ENCODE results near the gene RAB36.

Gene RAB36

DNA sequence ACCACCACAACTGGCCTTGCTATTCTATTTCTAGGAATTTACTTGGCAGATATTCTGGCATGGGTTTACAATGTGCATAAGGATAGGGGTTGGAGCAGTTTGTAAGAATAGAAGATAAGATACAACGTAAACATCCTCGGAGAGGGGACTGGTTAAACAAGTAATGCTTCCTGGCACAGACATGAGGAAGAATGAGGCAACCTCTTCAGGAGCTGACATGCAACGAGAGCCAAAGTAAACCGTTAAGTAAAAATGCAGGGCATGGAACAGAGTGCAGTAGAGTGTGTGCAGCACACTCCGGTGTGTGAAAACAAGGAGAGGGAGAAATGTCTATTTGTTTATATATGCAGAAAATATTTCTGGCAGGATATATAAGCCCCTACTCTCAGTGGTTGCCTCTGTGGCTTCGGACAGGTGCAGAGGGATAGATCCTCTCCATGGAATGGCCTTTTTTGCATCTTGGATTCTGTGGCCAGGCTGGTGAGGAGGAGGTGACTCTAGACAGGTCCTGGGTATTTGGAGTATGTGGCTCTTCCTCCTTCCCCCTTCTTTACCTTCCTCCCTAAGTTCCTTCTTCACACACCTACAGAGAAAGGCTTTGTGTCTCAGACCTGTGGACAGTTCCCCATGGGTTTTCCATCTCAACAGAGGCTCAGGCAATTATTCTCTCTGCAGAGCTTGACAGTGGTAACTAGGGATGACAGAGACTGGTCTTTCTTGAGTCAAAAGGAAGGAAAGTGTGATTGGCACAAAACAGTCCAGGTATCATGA lies 2.5 kb downstream of the RAB36 start:
- H3K4me3 ChIP-seq (ENCODE audit: low read length) = no peak overlapping the region
- peak; percentile 92 for DNase-seq (ENCODE audit: low read depth)
- TF ChIP-seq, protein P1, sequence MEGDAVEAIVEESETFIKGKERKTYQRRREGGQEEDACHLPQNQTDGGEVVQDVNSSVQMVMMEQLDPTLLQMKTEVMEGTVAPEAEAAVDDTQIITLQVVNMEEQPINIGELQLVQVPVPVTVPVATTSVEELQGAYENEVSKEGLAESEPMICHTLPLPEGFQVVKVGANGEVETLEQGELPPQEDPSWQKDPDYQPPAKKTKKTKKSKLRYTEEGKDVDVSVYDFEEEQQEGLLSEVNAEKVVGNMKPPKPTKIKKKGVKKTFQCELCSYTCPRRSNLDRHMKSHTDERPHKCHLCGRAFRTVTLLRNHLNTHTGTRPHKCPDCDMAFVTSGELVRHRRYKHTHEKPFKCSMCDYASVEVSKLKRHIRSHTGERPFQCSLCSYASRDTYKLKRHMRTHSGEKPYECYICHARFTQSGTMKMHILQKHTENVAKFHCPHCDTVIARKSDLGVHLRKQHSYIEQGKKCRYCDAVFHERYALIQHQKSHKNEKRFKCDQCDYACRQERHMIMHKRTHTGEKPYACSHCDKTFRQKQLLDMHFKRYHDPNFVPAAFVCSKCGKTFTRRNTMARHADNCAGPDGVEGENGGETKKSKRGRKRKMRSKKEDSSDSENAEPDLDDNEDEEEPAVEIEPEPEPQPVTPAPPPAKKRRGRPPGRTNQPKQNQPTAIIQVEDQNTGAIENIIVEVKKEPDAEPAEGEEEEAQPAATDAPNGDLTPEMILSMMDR (IDR thresholded peaks at IDR 0.05; ENCODE audit: insufficient read depth, low read depth, low read length, missing control alignments) = no peak

DNA sequence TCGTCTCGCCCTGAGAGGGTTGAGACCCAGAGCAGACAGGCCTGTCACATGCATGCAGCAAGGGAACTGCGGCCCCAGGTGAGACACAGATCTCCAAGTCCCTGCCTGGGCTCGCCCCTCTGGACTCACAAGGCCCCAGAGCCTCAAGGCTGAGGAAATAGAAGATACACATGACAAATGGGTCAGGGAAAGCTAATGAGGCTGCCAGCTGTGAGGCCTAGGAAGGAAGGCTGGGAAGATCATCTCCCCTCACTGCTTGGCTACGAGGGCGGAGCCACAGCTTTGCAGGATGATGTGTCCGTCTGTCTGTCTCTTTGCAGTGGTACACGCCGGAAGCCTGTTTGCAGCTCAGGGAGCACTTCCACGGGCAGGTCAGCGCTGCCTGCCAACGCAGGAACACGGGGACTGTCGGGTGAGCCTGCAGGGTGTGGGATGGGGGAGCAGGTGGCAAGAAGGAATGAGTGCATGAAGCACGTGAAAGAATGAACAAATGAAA lies 4.5 kb downstream of the RAB36 start:
- no peak overlapping the region for H3K4me3 ChIP-seq (ENCODE audit: low read length)
- TF ChIP-seq, protein P1 (IDR thresholded peaks at IDR 0.05; ENCODE audit: insufficient read depth, low read depth, low read length, missing control alignments) = no peak
- DNase-seq (ENCODE audit: low read depth) = peak; percentile 20

DNA sequence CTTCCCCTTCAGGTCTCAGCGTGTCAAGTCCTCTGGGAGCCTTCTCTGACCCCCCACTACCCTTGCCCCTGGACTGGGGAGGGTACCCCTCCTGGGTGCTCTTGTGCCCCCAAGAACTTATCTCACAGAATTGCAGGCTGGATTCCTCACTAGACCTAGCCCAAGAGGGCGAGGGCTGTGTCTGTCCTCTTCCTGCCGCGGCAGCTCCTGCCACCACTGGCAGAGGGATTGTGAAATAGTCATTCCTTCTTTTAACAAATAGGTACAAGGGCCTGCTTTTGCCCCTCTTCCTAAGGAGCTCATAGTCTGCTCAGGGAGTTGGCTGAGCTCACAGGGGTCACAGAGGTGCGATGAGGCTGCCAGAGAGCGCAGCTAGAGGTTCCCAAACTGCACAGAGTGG lies 5.5 kb downstream of the RAB36 start:
- TF ChIP-seq, protein P1 (IDR thresholded peaks at IDR 0.05; ENCODE audit: insufficient read depth, low read depth, low read length, missing control alignments) = no peak
- DNase-seq (ENCODE audit: low read depth) = no peak
- H3K4me3 ChIP-seq (ENCODE audit: low read length) = no peak overlapping the region

DNA sequence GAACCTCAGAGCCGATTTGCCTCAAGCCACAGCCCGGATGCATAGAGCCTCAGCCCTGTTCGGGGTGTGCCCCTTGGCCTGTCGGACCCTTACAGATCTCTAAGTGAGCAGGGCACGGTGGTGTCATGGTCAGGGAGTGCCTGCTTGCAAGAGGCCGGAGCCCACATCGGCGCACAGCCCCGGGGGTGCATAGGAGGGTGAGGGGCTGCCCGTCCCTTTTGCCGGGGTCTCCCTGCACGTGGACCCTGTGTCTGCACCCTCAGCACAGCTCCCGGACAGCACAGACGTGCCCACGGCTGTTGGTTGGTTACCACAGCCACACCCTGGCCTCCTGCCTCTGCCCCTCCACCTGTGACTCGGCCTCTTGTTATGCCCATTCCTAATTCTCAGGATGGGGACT lies 6.5 kb downstream of the RAB36 start:
- TF ChIP-seq, protein P1 (IDR thresholded peaks at IDR 0.05; ENCODE audit: insufficient read depth, low read depth, low read length, missing control alignments) = no peak
- no peak overlapping the region for H3K4me3 ChIP-seq (ENCODE audit: low read length)
- DNase-seq (ENCODE audit: low read depth) = no peak

DNA sequence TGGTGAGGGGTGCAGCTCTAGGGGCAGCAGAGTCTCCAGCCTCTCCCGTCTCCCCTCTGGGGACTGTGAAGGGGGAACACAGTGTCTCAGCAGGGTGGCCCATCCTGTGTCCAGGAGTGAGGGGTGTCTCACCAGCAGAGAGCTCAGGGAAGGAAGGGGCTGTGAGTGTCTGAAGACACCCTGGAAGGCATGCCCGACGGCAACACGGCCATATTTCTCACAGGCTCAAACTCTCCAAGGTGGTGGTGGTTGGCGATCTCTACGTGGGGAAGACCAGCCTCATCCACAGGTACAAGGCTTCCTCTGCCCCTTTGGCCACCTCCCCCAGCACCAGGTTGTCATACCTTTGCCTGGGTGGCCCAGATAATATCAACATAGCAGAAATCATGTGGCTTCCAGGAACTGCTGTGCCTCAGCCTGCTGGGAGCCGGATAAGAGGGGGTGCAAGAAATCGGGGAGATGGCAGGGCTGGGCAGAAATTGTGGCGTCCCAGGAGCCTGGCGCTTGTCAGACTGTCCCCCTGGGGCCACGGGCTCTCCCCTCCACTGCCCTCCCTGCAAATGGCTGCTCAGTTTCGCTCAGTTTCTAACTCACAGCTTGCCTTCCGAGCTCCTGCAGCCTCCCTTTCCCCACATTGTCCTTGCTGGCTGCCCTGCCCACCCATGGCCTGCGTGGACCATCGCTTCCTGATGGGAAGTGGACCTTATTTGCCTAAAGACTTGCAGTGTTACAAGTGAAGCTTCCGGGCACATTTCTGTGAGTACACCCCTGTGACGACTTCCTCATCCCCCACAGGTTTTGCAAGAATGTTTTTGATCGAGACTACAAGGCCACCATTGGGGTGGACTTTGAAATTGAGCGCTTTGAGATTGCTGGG lies 7.2 kb downstream of the RAB36 start:
- TF ChIP-seq, protein P1 (IDR thresholded peaks at IDR 0.05; ENCODE audit: insufficient read depth, low read depth, low read length, missing control alignments) = no peak
- no peak for DNase-seq (ENCODE audit: low read depth)
- no peak overlapping the region for H3K4me3 ChIP-seq (ENCODE audit: low read length)

DNA sequence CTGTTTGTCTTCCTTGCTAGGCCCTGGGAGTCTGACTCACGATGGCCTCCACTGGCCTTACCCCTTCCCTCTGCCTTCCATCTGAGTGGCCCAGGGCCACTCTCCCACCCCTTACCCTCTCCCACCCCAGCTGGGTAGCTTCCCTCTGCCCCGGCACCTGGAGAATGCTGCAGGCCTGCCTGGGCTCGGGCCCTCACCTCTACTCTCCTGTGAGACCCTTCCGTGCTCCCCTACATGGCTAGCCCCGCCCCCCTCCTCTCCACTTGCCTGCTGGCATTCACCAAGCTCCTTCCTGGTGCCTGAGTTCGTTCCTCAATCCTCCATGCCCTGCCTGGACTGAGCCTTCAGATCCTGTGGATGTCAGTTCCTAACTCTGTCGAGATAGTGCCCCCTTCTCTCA lies 8.7 kb downstream of the RAB36 start:
- DNase-seq (ENCODE audit: low read depth) = no peak
- H3K4me3 ChIP-seq (ENCODE audit: low read length) = no peak overlapping the region
- TF ChIP-seq, protein P1 (IDR thresholded peaks at IDR 0.05; ENCODE audit: insufficient read depth, low read depth, low read length, missing control alignments) = no peak
